22Rv1 (cell line): ENCODE results near the gene CPZ.

Experiments
- CTCF ChIP-seq: fragments of 450-650 bp; IDR thresholded peaks from 2 replicates; pipeline ENCODE4 v1.5.1; 2017; ENCODE audit warnings: mild to moderate bottlenecking
- ZFX ChIP-seq: fragments of 450-650 bp; IDR thresholded peaks from 2 replicates; pipeline ENCODE4 v1.6.1; 2017; ENCODE audit warnings: antibody characterized with exemption, borderline replicate concordance

- TF ChIP-seq CTCF, result no peak
- TF ChIP-seq ZFX, result no peak
These were observed 23.6 kb downstream of the CPZ start for GRCh38 chr4:8615921-8616787.
